Measurements from ENCODE around the gene RELL2. TPM values are rescaled to one million over a fixed set of nuclear protein-coding genes. Genes with fewer than 3 reads are reported as not detected.

Gene RELL2
- total RNA-seq, 4 donors from 2014 or later: 0.16 to 1.1 TPM; not detected in 2

DNA sequence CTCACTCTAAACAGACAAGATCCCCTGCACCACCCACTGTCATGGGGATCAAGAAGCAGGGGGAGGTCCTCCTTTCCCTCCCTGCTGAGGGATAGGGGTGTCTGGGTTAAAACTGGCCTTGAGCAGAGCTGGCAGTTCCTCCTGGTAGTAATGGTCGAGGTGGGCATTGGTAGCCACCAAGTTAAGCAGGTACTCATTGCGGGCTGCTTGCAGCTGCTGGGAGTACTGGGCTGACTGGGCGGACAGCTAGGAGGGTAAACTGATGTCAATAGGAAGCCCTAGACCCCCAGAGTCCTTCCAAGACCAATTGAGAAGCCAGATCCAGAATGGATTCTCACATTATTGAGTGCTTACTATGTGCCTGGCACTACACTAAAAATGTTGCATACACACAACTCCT, 11.1 kb downstream of the RELL2 start:
- no peaks in the 10 kb centered on the region for H3K36me3 ChIP-seq

GRCh38 chr5:141649056-141649688, 12.4 kb downstream of the RELL2 start:
- ATAC-seq (no peak), DNase-seq (no peak)
- intact Hi-C loops (cut with DNase I; ENCODE audit: low total_unique reads): no loop called here
- in situ Hi-C loops (cut with MboI; ENCODE audit: low sequenced_read_pairs in 4 of 4): no loop called here
- Histone ChIP-seq H3K4me3 (no peak overlapping the region), H3K4me1 (peaks cover 0 to 5% of the 10 kb centered on the region in 2 donors), H3K27ac (no peak overlapping the region), H3K36me3 (no peaks in the 10 kb centered on the region), H3K27me3 (no peaks in the 10 kb centered on the region), H3K9me3 (no peaks in the 10 kb centered on the region)
- TF ChIP-seq, protein P1, sequence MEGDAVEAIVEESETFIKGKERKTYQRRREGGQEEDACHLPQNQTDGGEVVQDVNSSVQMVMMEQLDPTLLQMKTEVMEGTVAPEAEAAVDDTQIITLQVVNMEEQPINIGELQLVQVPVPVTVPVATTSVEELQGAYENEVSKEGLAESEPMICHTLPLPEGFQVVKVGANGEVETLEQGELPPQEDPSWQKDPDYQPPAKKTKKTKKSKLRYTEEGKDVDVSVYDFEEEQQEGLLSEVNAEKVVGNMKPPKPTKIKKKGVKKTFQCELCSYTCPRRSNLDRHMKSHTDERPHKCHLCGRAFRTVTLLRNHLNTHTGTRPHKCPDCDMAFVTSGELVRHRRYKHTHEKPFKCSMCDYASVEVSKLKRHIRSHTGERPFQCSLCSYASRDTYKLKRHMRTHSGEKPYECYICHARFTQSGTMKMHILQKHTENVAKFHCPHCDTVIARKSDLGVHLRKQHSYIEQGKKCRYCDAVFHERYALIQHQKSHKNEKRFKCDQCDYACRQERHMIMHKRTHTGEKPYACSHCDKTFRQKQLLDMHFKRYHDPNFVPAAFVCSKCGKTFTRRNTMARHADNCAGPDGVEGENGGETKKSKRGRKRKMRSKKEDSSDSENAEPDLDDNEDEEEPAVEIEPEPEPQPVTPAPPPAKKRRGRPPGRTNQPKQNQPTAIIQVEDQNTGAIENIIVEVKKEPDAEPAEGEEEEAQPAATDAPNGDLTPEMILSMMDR (IDR thresholded peaks at IDR 0.05 in 4 of 5, conservative IDR thresholded peaks at IDR 0.05 in 1 of 5): no peak
- TF ChIP-seq POLR2A (IDR thresholded peaks at IDR 0.05): no peak

More for the DNA sequence above, 11.1 kb downstream of the RELL2 start:
- in situ Hi-C loops (cut with MboI; ENCODE audit: low sequenced_read_pairs in 4 of 4): no loop called here
- Histone ChIP-seq H3K4me3 (no peak overlapping the region), H3K27ac (no peak overlapping the region), H3K9me3 (no peaks in the 10 kb centered on the region), H3K4me1 (peaks cover 0 to 5% of the 10 kb centered on the region in 2 donors), H3K27me3 (no peaks in the 10 kb centered on the region)
- TF ChIP-seq, protein P1 (IDR thresholded peaks at IDR 0.05 in 4 of 5, conservative IDR thresholded peaks at IDR 0.05 in 1 of 5): no peak
- no peak for TF ChIP-seq POLR2A (IDR thresholded peaks at IDR 0.05)
- intact Hi-C loops (cut with DNase I; ENCODE audit: low total_unique reads): no loop called here
- ATAC-seq: no peak
- no peak for DNase-seq

GRCh38 chr5:141649972-141650371, 13.2 kb downstream of the RELL2 start:
- no peak for TF ChIP-seq POLR2A (IDR thresholded peaks at IDR 0.05)
- TF ChIP-seq, protein P1 (IDR thresholded peaks at IDR 0.05 in 4 of 5, conservative IDR thresholded peaks at IDR 0.05 in 1 of 5): no peak
- Histone ChIP-seq H3K4me3 (no peak overlapping the region), H3K36me3 (no peaks in the 10 kb centered on the region), H3K27ac (no peak overlapping the region), H3K27me3 (no peaks in the 10 kb centered on the region), H3K4me1 (peaks cover 0 to 5% of the 10 kb centered on the region in 2 donors), H3K9me3 (no peaks in the 10 kb centered on the region)
- ATAC-seq: no peak
- intact Hi-C loops (cut with DNase I; ENCODE audit: low total_unique reads): no loop called here
- in situ Hi-C loops (cut with MboI; ENCODE audit: low sequenced_read_pairs in 4 of 4): no loop called here
- DNase-seq: no peak

- no peaks in the 10 kb centered on the region for H3K27me3 ChIP-seq
- H3K9me3 ChIP-seq: no peaks in the 10 kb centered on the region
- peak within 1 kb of the TSS in 3 of 4 donors; percentile 3 to 43 (median 12) for H3K27ac ChIP-seq
- ATAC-seq (peak; percentile 84 to 87), DNase-seq (peak; percentile 70 to 78)
- TF ChIP-seq POLR2A (IDR thresholded peaks at IDR 0.05): peak; percentile 8 to 14
- TF ChIP-seq, protein P1 (IDR thresholded peaks at IDR 0.05 in 4 of 5, conservative IDR thresholded peaks at IDR 0.05 in 1 of 5): peak in 2 of 5 experiments; percentile 11 to 27
- no peaks in the 10 kb centered on the region for H3K36me3 ChIP-seq
- intact Hi-C loops (cut with DNase I; ENCODE audit: low total_unique reads): no loop called here
- H3K4me3 ChIP-seq: peak within 1 kb of the TSS; percentile 49 to 75 (median 57)
- peaks cover 0 to 5% of the 10 kb centered on the region in 2 donors for H3K4me1 ChIP-seq
- in situ Hi-C loops (cut with MboI; ENCODE audit: low sequenced_read_pairs in 4 of 4): no loop called here
These were observed 14.3 kb downstream of the RELL2 start, which contains the start of gene FCHSD1 for GRCh38 chr5:141650851-141651727. Gene FCHSD1 (minus strand): TSS chr5:141651418. CDS start chr5:141651368, 50 bp downstream.
